Measurements from ENCODE around the gene JAM3. TPM values are rescaled to one million over a fixed set of nuclear protein-coding genes. Genes with fewer than 3 reads are reported as not detected.

JAM3 gene
- polyA plus RNA-seq, 1 of the 3 experiments (the other 2 are of a cell fraction), result 56.8 TPM

DNA sequence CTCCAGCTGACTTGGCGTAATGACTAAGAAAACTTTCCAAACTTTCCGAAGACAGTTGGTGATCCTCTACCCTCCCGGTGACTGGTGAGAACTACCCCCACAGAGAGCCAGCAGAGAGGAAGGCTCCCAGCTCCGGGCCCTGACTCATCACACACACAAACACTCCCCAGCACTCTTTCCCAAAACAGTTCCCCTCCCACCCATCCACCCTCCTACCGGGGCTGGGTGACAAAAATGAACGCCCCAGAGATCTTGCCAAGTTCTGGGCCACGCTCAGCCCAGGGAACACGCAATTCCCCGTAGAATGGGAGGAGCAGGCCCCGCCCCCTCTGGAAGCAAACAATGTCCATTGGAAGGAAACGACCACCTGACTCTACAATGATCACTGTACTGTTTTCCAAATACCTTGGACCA lies 21.3 kb upstream of the JAM3 start:
- H3K9me2 ChIP-seq, result no peaks in the 10 kb centered on the region
- POLR2A ChIA-PET, result no interaction called here
- no peak overlapping the region for H3K27ac ChIP-seq (ENCODE audit: low read depth in 2 of 2, low read length in 1 of 2)

DNA sequence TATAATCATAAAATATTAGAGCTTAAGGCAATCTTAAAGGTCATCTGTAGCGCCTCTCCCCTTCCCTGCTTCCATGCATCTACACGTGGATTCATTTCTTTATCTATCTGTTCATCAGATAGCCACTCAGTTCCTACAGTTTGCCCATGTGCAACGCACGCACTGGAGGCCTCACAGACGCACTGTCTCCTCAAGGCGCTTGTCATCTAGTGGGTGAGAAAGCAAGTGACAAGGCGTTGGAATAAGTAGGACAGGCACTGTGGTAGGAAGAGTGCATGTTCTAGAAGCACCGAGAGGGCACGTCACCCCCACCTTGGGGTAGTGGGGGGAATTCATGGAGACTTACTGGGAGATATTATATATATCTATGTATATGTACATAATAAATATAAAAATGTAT lies 20.8 kb upstream of the JAM3 start:
- no peak for DNase-seq
- Histone ChIP-seq H3K9ac (no peak overlapping the region), H3K4me1 (ENCODE audit: control insufficient read depth in 1 of 2, insufficient read depth in 2 of 2, low read depth in 1 of 2, low read length in 1 of 2) (peaks cover 0 to 25% of the 10 kb centered on the region in 2 experiments; a peak in 1 of 4 replicates), H3K4me3 (ENCODE audit: low read depth in 2 of 2, low read length in 1 of 2) (no peak overlapping the region), H3F3A (replicated peaks; ENCODE audit: insufficient read depth) (no peaks in the 10 kb centered on the region), H4K20me1 (ENCODE audit: insufficient read depth) (no peaks in the 10 kb centered on the region), H2AFZ (ENCODE audit: low read depth) (peak overlapping the region; percentile 46; the same call in 1 of the 2 replicates), H3K79me2 (ENCODE audit: insufficient read depth) (no peaks in the 10 kb centered on the region), H3K36me3 (replicated peaks in 1 of 2; ENCODE audit: control insufficient read depth in 1 of 2, insufficient read depth in 2 of 2, low read length in 1 of 2) (no peaks in the 10 kb centered on the region), H3K4me2 (no peak overlapping the region), H3K9me3 (no peaks in the 10 kb centered on the region), H3K9me2 (no peaks in the 10 kb centered on the region), H3K27ac (ENCODE audit: low read depth in 2 of 2, low read length in 1 of 2) (no peak overlapping the region), H3K27me3 (ENCODE audit: insufficient read depth) (no peaks in the 10 kb centered on the region)
- TF ChIP-seq SMC3 (IDR thresholded peaks at IDR 0.05; ENCODE audit: low read depth, low read length) (no peak), NRF1 (IDR thresholded peaks at IDR 0.05; ENCODE audit: low read depth, low read length) (no peak), SIN3A (IDR thresholded peaks at IDR 0.05; ENCODE audit: borderline replicate concordance, low read depth, low read length) (no peak), YY1 (IDR thresholded peaks at IDR 0.05; ENCODE audit: low read depth) (no peak), NFIC (IDR thresholded peaks at IDR 0.05; ENCODE audit: borderline replicate concordance) (no peak)
- TF ChIP-seq, protein P1, sequence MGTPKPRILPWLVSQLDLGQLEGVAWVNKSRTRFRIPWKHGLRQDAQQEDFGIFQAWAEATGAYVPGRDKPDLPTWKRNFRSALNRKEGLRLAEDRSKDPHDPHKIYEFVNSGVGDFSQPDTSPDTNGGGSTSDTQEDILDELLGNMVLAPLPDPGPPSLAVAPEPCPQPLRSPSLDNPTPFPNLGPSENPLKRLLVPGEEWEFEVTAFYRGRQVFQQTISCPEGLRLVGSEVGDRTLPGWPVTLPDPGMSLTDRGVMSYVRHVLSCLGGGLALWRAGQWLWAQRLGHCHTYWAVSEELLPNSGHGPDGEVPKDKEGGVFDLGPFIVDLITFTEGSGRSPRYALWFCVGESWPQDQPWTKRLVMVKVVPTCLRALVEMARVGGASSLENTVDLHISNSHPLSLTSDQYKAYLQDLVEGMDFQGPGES (IDR thresholded peaks at IDR 0.05; ENCODE audit: low read depth, low read length), result no peak
- TF ChIP-seq, protein P2, sequence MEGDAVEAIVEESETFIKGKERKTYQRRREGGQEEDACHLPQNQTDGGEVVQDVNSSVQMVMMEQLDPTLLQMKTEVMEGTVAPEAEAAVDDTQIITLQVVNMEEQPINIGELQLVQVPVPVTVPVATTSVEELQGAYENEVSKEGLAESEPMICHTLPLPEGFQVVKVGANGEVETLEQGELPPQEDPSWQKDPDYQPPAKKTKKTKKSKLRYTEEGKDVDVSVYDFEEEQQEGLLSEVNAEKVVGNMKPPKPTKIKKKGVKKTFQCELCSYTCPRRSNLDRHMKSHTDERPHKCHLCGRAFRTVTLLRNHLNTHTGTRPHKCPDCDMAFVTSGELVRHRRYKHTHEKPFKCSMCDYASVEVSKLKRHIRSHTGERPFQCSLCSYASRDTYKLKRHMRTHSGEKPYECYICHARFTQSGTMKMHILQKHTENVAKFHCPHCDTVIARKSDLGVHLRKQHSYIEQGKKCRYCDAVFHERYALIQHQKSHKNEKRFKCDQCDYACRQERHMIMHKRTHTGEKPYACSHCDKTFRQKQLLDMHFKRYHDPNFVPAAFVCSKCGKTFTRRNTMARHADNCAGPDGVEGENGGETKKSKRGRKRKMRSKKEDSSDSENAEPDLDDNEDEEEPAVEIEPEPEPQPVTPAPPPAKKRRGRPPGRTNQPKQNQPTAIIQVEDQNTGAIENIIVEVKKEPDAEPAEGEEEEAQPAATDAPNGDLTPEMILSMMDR (IDR thresholded peaks at IDR 0.05), result no peak
- WGBS (ENCODE audit: low lambda C conversion rate), result 77% methylated on average over 9 of the region's 9 CpGs
- POLR2A ChIA-PET, result no interaction called here
- CTCF ChIA-PET, result interaction anchor here (0.6 to 17.1 kb wide), 6 partner anchors 28 to 159 kb away, joined by 3 to 293 read pairs (median 3); no protein-coding TSS in a partner anchor

More for the DNA sequence above, 21.3 kb upstream of the JAM3 start:
- peak overlapping the region; percentile 46; the same call in 1 of the 2 replicates for H2AFZ ChIP-seq (ENCODE audit: low read depth)
- no peak for TF ChIP-seq FOSL2 (IDR thresholded peaks at IDR 0.05; ENCODE audit: borderline replicate concordance, low read depth)
- TF ChIP-seq, protein P3, sequence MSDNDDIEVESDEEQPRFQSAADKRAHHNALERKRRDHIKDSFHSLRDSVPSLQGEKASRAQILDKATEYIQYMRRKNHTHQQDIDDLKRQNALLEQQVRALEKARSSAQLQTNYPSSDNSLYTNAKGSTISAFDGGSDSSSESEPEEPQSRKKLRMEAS (IDR thresholded peaks at IDR 0.05; ENCODE audit: low read depth), result no peak
- no peak for TF ChIP-seq EZH2phosphoT487 (IDR thresholded peaks at IDR 0.05; ENCODE audit: borderline replicate concordance, low read depth)
- no peak for TF ChIP-seq RXRA (IDR thresholded peaks at IDR 0.05; ENCODE audit: borderline replicate concordance, low read depth)
- TF ChIP-seq FOXJ3 (CRISPR knock-in tag; IDR thresholded peaks at IDR 0.05), result no peak
- TF ChIP-seq GABPA (IDR thresholded peaks at IDR 0.05; ENCODE audit: low read depth), result no peak
- TF ChIP-seq, protein P4, sequence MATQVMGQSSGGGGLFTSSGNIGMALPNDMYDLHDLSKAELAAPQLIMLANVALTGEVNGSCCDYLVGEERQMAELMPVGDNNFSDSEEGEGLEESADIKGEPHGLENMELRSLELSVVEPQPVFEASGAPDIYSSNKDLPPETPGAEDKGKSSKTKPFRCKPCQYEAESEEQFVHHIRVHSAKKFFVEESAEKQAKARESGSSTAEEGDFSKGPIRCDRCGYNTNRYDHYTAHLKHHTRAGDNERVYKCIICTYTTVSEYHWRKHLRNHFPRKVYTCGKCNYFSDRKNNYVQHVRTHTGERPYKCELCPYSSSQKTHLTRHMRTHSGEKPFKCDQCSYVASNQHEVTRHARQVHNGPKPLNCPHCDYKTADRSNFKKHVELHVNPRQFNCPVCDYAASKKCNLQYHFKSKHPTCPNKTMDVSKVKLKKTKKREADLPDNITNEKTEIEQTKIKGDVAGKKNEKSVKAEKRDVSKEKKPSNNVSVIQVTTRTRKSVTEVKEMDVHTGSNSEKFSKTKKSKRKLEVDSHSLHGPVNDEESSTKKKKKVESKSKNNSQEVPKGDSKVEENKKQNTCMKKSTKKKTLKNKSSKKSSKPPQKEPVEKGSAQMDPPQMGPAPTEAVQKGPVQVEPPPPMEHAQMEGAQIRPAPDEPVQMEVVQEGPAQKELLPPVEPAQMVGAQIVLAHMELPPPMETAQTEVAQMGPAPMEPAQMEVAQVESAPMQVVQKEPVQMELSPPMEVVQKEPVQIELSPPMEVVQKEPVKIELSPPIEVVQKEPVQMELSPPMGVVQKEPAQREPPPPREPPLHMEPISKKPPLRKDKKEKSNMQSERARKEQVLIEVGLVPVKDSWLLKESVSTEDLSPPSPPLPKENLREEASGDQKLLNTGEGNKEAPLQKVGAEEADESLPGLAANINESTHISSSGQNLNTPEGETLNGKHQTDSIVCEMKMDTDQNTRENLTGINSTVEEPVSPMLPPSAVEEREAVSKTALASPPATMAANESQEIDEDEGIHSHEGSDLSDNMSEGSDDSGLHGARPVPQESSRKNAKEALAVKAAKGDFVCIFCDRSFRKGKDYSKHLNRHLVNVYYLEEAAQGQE (IDR thresholded peaks at IDR 0.05; ENCODE audit: low read depth, low read length), result no peak
- TF ChIP-seq TCF12 (IDR thresholded peaks at IDR 0.05), result no peak
- no peak for TF ChIP-seq EP300 (IDR thresholded peaks at IDR 0.05; ENCODE audit: borderline replicate concordance in 1 of 2, low read depth in 1 of 2, low read length in 1 of 2)
- no peaks in the 10 kb centered on the region for H3K36me3 ChIP-seq (replicated peaks in 1 of 2; ENCODE audit: control insufficient read depth in 1 of 2, insufficient read depth in 2 of 2, low read length in 1 of 2)
- peaks cover 0 to 25% of the 10 kb centered on the region in 2 experiments; a peak in 1 of 4 replicates for H3K4me1 ChIP-seq (ENCODE audit: control insufficient read depth in 1 of 2, insufficient read depth in 2 of 2, low read depth in 1 of 2, low read length in 1 of 2)
- 70% methylated on average over 7 of the region's 11 CpGs for WGBS (ENCODE audit: low lambda C conversion rate)
- H3K9me3 ChIP-seq, result no peaks in the 10 kb centered on the region
- H3K4me3 ChIP-seq (ENCODE audit: low read depth in 2 of 2, low read length in 1 of 2), result no peak overlapping the region
- CTCF ChIA-PET, result interaction anchor here (0.6 to 17.1 kb wide), 5 partner anchors 28 to 159 kb away, joined by 3 to 293 read pairs (median 3); no protein-coding TSS in a partner anchor
- no peaks in the 10 kb centered on the region for H4K20me1 ChIP-seq (ENCODE audit: insufficient read depth)
- H3K27me3 ChIP-seq (ENCODE audit: insufficient read depth), result no peaks in the 10 kb centered on the region
- H3K9ac ChIP-seq, result no peak overlapping the region
- DNase-seq, result no peak
- H3F3A ChIP-seq (replicated peaks; ENCODE audit: insufficient read depth), result no peaks in the 10 kb centered on the region
- H3K4me2 ChIP-seq, result no peak overlapping the region
- H3K79me2 ChIP-seq (ENCODE audit: insufficient read depth), result no peaks in the 10 kb centered on the region
